Measurements from ENCODE around the gene MARK4. TPM values are rescaled to one million over a fixed set of nuclear protein-coding genes. Genes with fewer than 3 reads are reported as not detected.

MARK4 gene
- total RNA-seq, 1 experiment from 2014 or later, result 17.9 TPM

- DNase-seq, result no peak
- H3K79me2 ChIP-seq (ENCODE audit: low read length), result no peaks in the 10 kb centered on the region
- no peak overlapping the region for H3K4me3 ChIP-seq (ENCODE audit: low read length)
- H3K27ac ChIP-seq (ENCODE audit: low read length), result no peak overlapping the region
- no peaks in the 10 kb centered on the region for H3K9me3 ChIP-seq (ENCODE audit: low read length)
- H3K36me3 ChIP-seq (ENCODE audit: insufficient read depth, low read length), result no peaks in the 10 kb centered on the region
- no peaks in the 10 kb centered on the region for H3K27me3 ChIP-seq (ENCODE audit: low read length)
- no peak overlapping the region for H3K4me2 ChIP-seq (ENCODE audit: low read depth, low read length, poor library complexity, severe bottlenecking)
- peaks cover 2% of the 10 kb centered on the region; the same call in 1 of the 2 replicates for H3K4me1 ChIP-seq (ENCODE audit: low read length)
- H3K9ac ChIP-seq (ENCODE audit: low read length), result no peak overlapping the region
- H3K9me2 ChIP-seq (replicated peaks; ENCODE audit: insufficient read depth, low read length), result no peaks in the 10 kb centered on the region
- H4K20me1 ChIP-seq (ENCODE audit: insufficient read depth, low read depth, low read length), result no peaks in the 10 kb centered on the region
- no peak overlapping the region for H2AFZ ChIP-seq (ENCODE audit: low read length)
Observed at GRCh38 chr19:45271098-45271734, 20.1 kb downstream of the MARK4 start.

GRCh38 chr19:45271735-45272108 is 20.7 kb downstream of the MARK4 start:
- Histone ChIP-seq H3K9me3 (ENCODE audit: low read length) (no peaks in the 10 kb centered on the region), H3K4me3 (ENCODE audit: low read length) (no peak overlapping the region), H2AFZ (ENCODE audit: low read length) (no peak overlapping the region), H3K27ac (ENCODE audit: low read length) (no peak overlapping the region), H3K4me2 (ENCODE audit: low read depth, low read length, poor library complexity, severe bottlenecking) (no peak overlapping the region), H3K79me2 (ENCODE audit: low read length) (no peaks in the 10 kb centered on the region), H3K36me3 (ENCODE audit: insufficient read depth, low read length) (no peaks in the 10 kb centered on the region), H3K27me3 (ENCODE audit: low read length) (no peaks in the 10 kb centered on the region), H3K9ac (ENCODE audit: low read length) (no peak overlapping the region), H4K20me1 (ENCODE audit: insufficient read depth, low read depth, low read length) (no peaks in the 10 kb centered on the region), H3K9me2 (replicated peaks; ENCODE audit: insufficient read depth, low read length) (no peaks in the 10 kb centered on the region), H3K4me1 (ENCODE audit: low read length) (peaks cover 3% of the 10 kb centered on the region; the same call in 1 of the 2 replicates)
- no peak for DNase-seq

GRCh38 chr19:45273521-45273855 is 22.4 kb downstream of the MARK4 start:
- Histone ChIP-seq H3K36me3 (ENCODE audit: insufficient read depth, low read length) (no peaks in the 10 kb centered on the region), H3K4me1 (ENCODE audit: low read length) (peaks cover 3% of the 10 kb centered on the region; the same call in 1 of the 2 replicates), H3K9ac (ENCODE audit: low read length) (no peak overlapping the region)

GRCh38 chr19:45275370-45275971 is 24.4 kb downstream of the MARK4 start:
- H3K27me3 ChIP-seq (ENCODE audit: low read length), result no peaks in the 10 kb centered on the region
- no peak overlapping the region for H3K27ac ChIP-seq (ENCODE audit: low read length)
- H3K4me2 ChIP-seq (ENCODE audit: low read depth, low read length, poor library complexity, severe bottlenecking), result no peak overlapping the region
- H3K9ac ChIP-seq (ENCODE audit: low read length), result no peak overlapping the region
- H4K20me1 ChIP-seq (ENCODE audit: insufficient read depth, low read depth, low read length), result no peaks in the 10 kb centered on the region
- H3K4me3 ChIP-seq (ENCODE audit: low read length), result no peak overlapping the region
- DNase-seq, result no peak
- no peaks in the 10 kb centered on the region for H3K9me3 ChIP-seq (ENCODE audit: low read length)
- no peaks in the 10 kb centered on the region for H3K36me3 ChIP-seq (ENCODE audit: insufficient read depth, low read length)
- peaks cover 3% of the 10 kb centered on the region; the same call in 1 of the 2 replicates for H3K4me1 ChIP-seq (ENCODE audit: low read length)
- no peaks in the 10 kb centered on the region for H3K9me2 ChIP-seq (replicated peaks; ENCODE audit: insufficient read depth, low read length)
- H3K79me2 ChIP-seq (ENCODE audit: low read length), result no peaks in the 10 kb centered on the region
- H2AFZ ChIP-seq (ENCODE audit: low read length), result no peak overlapping the region

More at GRCh38 chr19:45273521-45273855, 22.4 kb downstream of the MARK4 start:
- Histone ChIP-seq H3K4me2 (ENCODE audit: low read depth, low read length, poor library complexity, severe bottlenecking) (no peak overlapping the region), H3K27ac (ENCODE audit: low read length) (no peak overlapping the region), H4K20me1 (ENCODE audit: insufficient read depth, low read depth, low read length) (no peaks in the 10 kb centered on the region), H3K4me3 (ENCODE audit: low read length) (no peak overlapping the region), H3K79me2 (ENCODE audit: low read length) (no peaks in the 10 kb centered on the region), H3K27me3 (ENCODE audit: low read length) (no peaks in the 10 kb centered on the region), H3K9me3 (ENCODE audit: low read length) (no peaks in the 10 kb centered on the region), H2AFZ (ENCODE audit: low read length) (no peak overlapping the region), H3K9me2 (replicated peaks; ENCODE audit: insufficient read depth, low read length) (no peaks in the 10 kb centered on the region)
- DNase-seq, result no peak

- H2AFZ ChIP-seq (ENCODE audit: low read length), result no peak overlapping the region
- no peaks in the 10 kb centered on the region for H3K79me2 ChIP-seq (ENCODE audit: low read length)
- no peaks in the 10 kb centered on the region for H3K9me3 ChIP-seq (ENCODE audit: low read length)
- no peaks in the 10 kb centered on the region for H3K9me2 ChIP-seq (replicated peaks; ENCODE audit: insufficient read depth, low read length)
- no peaks in the 10 kb centered on the region for H3K36me3 ChIP-seq (ENCODE audit: insufficient read depth, low read length)
- no peak overlapping the region for H3K9ac ChIP-seq (ENCODE audit: low read length)
- H3K27ac ChIP-seq (ENCODE audit: low read length), result no peak overlapping the region
- no peak overlapping the region for H3K4me3 ChIP-seq (ENCODE audit: low read length)
- H3K4me2 ChIP-seq (ENCODE audit: low read depth, low read length, poor library complexity, severe bottlenecking), result no peak overlapping the region
- H4K20me1 ChIP-seq (ENCODE audit: insufficient read depth, low read depth, low read length), result no peaks in the 10 kb centered on the region
- peaks cover 3% of the 10 kb centered on the region; the same call in 1 of the 2 replicates for H3K4me1 ChIP-seq (ENCODE audit: low read length)
- DNase-seq, result peak; percentile 50
- no peaks in the 10 kb centered on the region for H3K27me3 ChIP-seq (ENCODE audit: low read length)
Observed at GRCh38 chr19:45276284-45276687, 25.2 kb downstream of the MARK4 start.

GRCh38 chr19:45278087-45278486 is 27.0 kb downstream of the MARK4 start:
- Histone ChIP-seq H3K79me2 (ENCODE audit: low read length) (no peaks in the 10 kb centered on the region), H3K9ac (ENCODE audit: low read length) (no peak overlapping the region), H3K4me3 (ENCODE audit: low read length) (no peak overlapping the region), H3K4me2 (ENCODE audit: low read depth, low read length, poor library complexity, severe bottlenecking) (no peak overlapping the region), H3K27me3 (ENCODE audit: low read length) (no peaks in the 10 kb centered on the region), H4K20me1 (ENCODE audit: insufficient read depth, low read depth, low read length) (no peaks in the 10 kb centered on the region), H3K9me3 (ENCODE audit: low read length) (no peaks in the 10 kb centered on the region), H3K4me1 (ENCODE audit: low read length) (peaks cover 3% of the 10 kb centered on the region; the same call in 1 of the 2 replicates), H3K36me3 (ENCODE audit: insufficient read depth, low read length) (peaks cover 3% of the 10 kb centered on the region; the same call in 1 of the 2 replicates), H2AFZ (ENCODE audit: low read length) (no peak overlapping the region), H3K27ac (ENCODE audit: low read length) (no peak overlapping the region), H3K9me2 (replicated peaks; ENCODE audit: insufficient read depth, low read length) (no peaks in the 10 kb centered on the region)
- DNase-seq, result no peak

- H3K4me1 ChIP-seq (ENCODE audit: low read length), result peaks cover 3% of the 10 kb centered on the region; the same call in 1 of the 2 replicates
- no peaks in the 10 kb centered on the region for H4K20me1 ChIP-seq (ENCODE audit: insufficient read depth, low read depth, low read length)
- DNase-seq, result no peak
- no peaks in the 10 kb centered on the region for H3K79me2 ChIP-seq (ENCODE audit: low read length)
- H3K9me2 ChIP-seq (replicated peaks; ENCODE audit: insufficient read depth, low read length), result no peaks in the 10 kb centered on the region
- H3K27ac ChIP-seq (ENCODE audit: low read length), result no peak overlapping the region
- H3K9me3 ChIP-seq (ENCODE audit: low read length), result no peaks in the 10 kb centered on the region
- no peak overlapping the region for H3K4me2 ChIP-seq (ENCODE audit: low read depth, low read length, poor library complexity, severe bottlenecking)
- no peak overlapping the region for H3K4me3 ChIP-seq (ENCODE audit: low read length)
- H3K27me3 ChIP-seq (ENCODE audit: low read length), result no peaks in the 10 kb centered on the region
- peaks cover 9% of the 10 kb centered on the region; the same call in 1 of the 2 replicates for H3K36me3 ChIP-seq (ENCODE audit: insufficient read depth, low read length)
- no peak overlapping the region for H2AFZ ChIP-seq (ENCODE audit: low read length)
- H3K9ac ChIP-seq (ENCODE audit: low read length), result no peak overlapping the region
Observed at GRCh38 chr19:45279587-45280192, 28.6 kb downstream of the MARK4 start.

GRCh38 chr19:45280471-45280961 is 29.4 kb downstream of the MARK4 start:
- Histone ChIP-seq H4K20me1 (ENCODE audit: insufficient read depth, low read depth, low read length) (no peaks in the 10 kb centered on the region), H3K27me3 (ENCODE audit: low read length) (no peaks in the 10 kb centered on the region), H3K4me3 (ENCODE audit: low read length) (no peak overlapping the region), H3K9ac (ENCODE audit: low read length) (no peak overlapping the region), H3K4me2 (ENCODE audit: low read depth, low read length, poor library complexity, severe bottlenecking) (no peak overlapping the region), H2AFZ (ENCODE audit: low read length) (no peak overlapping the region), H3K4me1 (ENCODE audit: low read length) (peaks cover 3% of the 10 kb centered on the region; the same call in 1 of the 2 replicates), H3K36me3 (ENCODE audit: insufficient read depth, low read length) (peaks cover 9% of the 10 kb centered on the region; the same call in 1 of the 2 replicates), H3K79me2 (ENCODE audit: low read length) (no peaks in the 10 kb centered on the region), H3K27ac (ENCODE audit: low read length) (no peak overlapping the region), H3K9me3 (ENCODE audit: low read length) (no peaks in the 10 kb centered on the region), H3K9me2 (replicated peaks; ENCODE audit: insufficient read depth, low read length) (no peaks in the 10 kb centered on the region)
- no peak for DNase-seq
